GM19467 (cell line): ENCODE measurements around the gene CD7.

Experiments
- ATAC-seq: cut with Tn5 transposase; IDR thresholded peaks from one replicate; pipeline ENCODE4 v1.9.1; 2021; ENCODE audit warnings: mild to moderate bottlenecking, moderate library complexity; ENCODE audit not compliant: unreplicated experiment

Gene CD7

DNA sequence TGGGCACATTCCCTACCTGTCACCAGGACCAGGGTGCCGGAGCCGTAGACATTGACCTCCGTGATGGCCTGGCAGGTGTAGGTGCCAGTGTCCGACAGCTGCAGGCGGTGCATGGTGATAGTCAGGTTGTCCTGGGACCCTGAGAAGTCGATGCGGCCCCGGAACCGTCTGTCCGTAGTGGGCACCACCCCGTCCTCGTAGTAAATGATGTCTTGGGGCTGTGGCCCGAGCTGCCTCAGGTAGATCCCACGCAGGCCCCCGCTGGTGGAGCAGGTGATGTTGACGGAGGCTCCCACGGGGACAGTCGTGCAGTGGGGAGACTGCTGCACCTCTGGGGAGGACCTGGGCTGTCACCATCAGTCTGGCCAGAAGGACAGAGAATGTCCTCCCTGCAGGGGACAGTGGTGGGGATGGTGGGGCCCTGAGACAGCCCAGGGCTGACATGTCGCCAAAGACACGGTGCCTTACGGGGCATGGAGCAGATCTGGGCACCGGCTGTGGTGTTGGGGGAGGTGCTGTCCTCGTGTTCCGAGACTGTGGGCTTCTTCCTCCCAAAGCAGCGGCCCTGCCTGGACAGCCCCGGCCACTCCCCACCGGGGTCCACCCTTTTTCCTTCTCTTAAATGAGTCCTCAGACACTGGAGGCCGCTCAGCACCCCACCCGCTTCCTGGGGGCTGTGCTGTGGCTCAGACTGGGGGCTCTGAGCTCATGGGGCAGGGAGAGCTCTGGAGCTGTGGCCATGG lies 586 bp downstream of the CD7 start:
- ATAC-seq: no peak

DNA sequence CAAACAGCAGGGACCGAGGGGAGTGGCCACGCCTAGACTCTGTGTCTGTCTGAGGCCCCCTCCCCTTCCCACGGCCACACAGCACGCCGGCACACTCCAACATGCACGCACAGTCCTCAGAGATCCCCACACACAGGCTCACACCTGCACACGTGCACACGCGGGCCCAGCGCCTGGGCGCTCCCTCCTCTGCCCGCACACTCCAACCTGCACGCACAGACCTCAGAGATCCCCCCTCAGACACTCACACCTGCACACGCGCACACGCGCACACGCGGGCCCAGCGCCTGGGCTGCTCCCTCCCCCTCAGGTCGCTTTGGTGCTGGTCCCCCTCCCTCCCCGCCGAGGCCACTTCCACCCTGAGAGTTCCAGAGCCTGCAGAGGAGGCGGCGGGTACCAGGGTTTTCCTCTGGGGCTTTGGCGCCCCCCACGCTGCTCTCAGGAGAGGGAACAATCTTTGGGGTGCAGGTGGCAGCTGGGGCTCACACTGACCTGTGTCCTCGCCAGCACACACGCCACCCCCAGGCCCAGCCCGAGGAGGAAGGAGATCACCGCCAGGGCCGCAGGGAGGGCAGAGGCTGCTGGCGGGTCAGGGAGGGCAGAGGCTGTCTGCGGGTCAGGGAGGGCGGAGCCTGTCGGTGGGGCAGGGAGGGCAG lies 1.6 kb downstream of the CD7 start:
- no peak for ATAC-seq

- ATAC-seq: no peak
These were observed 2.4 kb downstream of the CD7 start for GRCh38 chr17:82314727-82315605.

DNA sequence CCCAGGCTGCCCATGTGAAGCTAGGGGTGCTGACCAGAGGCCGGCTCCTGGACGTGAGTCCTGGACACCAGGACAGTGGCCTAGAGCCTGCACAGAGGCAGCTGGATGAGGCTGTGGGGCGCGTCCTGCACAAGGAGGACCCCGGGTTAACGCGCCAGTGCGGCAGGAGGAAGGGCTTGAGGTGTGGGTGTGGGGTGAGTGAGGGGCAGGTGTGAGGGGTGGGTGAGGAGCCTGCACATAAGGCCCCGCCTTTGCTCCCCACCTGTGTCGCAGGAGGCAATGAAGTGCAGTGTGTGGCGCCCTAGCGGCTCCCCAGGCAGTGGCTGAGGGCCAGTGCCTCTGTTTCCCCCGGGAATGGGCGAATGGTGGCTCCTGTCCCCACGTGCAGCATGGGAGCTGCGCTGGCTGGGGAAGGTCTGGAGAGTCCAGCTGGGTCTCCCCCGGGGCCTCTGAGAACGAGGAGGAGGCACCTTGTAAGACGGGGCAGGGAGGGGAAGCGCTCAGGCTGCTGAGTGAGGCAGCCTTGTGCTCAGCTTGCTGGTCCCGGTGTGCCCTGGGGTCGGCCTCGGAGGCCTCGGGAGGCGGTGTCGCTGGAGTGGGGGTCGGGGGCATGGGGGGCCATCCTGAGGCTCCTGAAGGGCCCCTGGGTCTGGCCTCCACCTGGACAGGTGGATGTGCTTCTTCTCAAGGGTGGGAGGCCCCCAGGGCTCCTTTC lies 3.2 kb downstream of the CD7 start:
- no peak for ATAC-seq

DNA sequence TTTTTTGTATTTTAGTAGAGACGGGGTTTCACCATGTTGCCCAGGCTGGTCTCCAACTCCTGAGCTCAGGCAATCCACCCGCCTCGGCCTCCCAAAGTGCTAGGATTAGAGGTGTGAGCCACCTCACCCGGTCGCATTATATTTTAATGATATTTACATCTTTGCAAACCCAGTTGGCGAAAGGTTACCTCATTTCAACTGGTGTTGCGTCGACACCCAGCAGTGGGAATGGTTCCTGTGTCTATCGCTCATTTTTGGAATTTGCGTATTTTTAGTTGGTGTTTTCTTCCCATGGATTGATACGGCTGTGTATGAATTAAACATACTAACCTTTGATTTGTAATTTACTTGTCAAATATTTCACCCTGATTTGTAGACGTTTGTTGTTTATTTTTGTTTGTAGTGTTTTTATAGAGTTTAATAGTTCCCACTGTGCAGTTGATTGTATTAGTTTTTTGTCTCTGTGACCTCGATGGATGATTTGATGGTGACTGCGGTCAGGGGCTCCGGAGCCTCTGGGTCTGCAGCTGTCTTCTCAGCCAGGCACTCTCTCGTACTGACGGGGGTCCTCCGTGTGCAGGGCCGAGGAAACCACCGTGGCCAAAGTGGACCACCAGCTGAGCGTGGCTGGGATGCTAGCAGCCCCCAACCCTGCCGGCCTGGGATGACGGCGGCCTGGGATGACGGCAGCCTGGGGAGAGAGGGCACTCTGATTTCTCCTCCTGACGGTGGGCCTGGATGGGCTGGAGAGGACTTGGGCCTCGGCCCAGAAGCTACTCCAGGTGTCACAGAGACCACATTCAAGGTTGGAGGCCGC lies 4.0 kb downstream of the CD7 start:
- no peak for ATAC-seq

DNA sequence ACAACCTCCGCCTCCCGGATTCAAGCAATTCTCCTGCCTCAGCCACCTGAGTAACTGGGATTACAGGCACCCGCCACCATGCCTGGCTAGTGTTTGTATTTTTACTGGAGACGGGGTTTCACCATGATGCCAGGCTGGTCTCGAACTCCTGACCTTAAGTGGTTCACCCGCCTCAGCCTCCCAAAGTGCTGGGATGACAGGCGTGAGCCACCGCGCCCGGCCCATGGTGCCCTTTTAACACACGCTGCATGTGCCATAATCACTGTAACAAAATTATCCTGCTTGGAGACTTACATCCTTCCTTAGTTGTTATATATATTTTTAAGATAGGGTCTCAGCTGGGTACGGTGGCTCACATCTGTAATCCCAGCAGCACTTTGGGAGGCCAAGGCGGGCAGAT lies 5.4 kb downstream of the CD7 start:
- ATAC-seq: no peak

DNA sequence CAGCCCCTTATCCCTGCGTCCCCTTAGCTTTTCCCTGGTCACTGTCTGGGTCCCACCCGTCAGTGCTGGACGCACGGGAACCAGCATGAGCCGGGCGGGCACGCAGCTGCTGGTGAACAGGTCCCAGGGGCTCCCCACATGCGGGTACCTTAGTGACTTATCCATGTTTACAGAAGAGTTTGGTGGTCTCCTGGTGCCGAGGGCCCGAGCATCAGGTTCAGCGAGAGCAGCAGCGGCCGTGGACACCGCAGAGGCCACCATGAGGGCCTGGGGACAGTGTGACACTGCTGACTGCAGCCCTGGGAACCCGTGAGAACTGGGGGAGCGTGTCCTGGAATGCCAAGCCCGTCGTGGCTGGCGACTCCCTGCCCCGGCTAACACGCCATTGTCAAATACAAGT lies 6.5 kb downstream of the CD7 start:
- ATAC-seq: no peak

GRCh38 chr17:82309656-82310570 lies 7.5 kb downstream of the CD7 start:
- no peak for ATAC-seq

DNA sequence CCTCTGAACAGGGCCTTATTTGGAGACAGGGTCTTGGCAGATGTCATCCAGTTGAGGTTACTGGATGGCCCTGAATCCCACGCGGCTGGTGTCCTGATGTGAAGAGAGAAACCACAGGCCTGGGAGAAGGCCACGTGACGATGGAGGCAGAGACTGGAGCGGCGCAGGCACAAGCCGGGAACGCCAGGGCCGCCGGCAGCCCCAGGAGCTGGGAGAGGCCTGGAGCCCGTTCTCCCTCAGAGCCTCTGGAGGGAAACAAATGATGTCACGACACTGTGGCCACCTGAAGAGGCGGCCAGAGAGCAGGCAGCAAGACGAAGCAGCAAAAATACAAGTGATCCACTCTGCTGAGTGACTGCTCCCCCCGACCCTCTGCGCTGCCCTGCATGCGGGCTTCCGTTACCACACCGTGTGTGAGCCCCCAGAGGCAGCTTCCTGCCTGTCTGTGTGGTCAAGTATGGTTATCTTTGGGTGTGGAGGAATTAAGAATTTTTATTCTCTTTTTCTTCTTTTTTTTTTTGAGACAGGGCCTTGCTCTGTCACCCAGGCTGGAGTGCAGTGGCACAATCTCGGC lies 11.6 kb downstream of the CD7 start:
- ATAC-seq: no peak

GRCh38 chr17:82304826-82305726 lies 12.3 kb downstream of the CD7 start:
- no peak for ATAC-seq

GRCh38 chr17:82303944-82304808 lies 13.2 kb downstream of the CD7 start:
- ATAC-seq: no peak

- ATAC-seq: no peak
These were observed 14.1 kb downstream of the CD7 start for GRCh38 chr17:82302991-82303943.

DNA sequence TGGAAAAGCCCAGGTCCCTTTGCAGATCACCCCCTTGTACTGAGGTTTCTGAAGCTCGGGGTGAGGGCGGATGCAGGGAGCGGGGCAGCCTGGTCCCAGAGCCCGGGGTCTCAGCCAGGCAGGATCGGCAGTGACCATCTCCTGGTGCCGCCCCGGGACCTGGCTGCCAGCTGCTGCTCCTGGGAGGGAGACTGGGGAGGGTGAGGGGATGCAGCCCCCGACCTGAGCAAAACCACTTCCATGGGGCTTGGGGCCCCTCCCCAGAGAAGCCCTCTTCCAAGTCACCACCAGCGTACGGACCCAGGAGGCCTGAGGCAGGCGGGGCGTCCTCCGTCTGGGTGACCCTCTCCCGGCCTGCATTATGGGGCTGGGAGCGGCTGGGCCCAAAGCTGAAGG lies 14.8 kb downstream of the CD7 start:
- no peak for ATAC-seq

GRCh38 chr17:82301916-82302567 lies 15.4 kb downstream of the CD7 start:
- no peak for ATAC-seq

- ATAC-seq: no peak
These were observed 16.0 kb downstream of the CD7 start for GRCh38 chr17:82301300-82301915.
